Measurements from ENCODE around the gene DGKI.

DNA sequence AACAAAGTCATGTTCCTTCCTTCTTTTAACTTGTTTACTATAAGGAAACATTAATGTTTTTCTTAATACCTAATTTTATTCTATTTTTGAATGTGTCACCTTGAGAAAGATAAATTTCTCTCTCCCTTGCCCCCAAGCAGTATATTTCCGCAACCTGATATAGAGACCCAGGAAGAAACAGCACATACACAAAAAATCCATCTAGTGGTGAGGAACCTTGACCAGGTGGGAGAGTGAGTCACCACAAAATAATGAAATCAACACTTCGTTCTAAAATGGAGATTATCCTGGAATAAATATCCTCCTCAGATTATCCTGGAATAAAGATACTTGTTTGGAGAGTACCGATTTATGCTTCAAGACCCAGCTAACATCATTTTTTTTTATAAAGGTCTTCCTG is 270.3 kb downstream of the DGKI start:
- TF ChIP-seq EP300 (IDR thresholded peaks at IDR 0.05; ENCODE audit: low read depth) = no peak
- no peak for TF ChIP-seq CTCF (IDR thresholded peaks at IDR 0.05)
- TF ChIP-seq POLR2A (IDR thresholded peaks at IDR 0.05) = no peak
- no peak for TF ChIP-seq POLR2AphosphoS5 (IDR thresholded peaks at IDR 0.05)
